Esophagus muscularis mucosa (tissue), 4 donors: ENCODE measurements around the gene RCAN1.

ENCODE experiments used
- EP300 ChIP-seq: sonication (generic); formaldehyde crosslinking; IDR thresholded peaks from one replicate; pipeline ENCODE4 v1.6.1; 2017; ENCODE audit warnings: antibody characterized with exemption
- POLR2A ChIP-seq: fragments of 450-650 bp; IDR thresholded peaks from one replicate; pipeline ENCODE4 v1.6.1; 2017; ENCODE audit warnings: antibody characterized with exemption, moderate library complexity, mild to moderate bottlenecking, low read depth
- TF ChIP-seq, protein P1 (sequence below), 3 experiments: fragments of 200-600 bp in 2 of 3; fragments of 450-650 bp in 1 of 3; sonication (generic) in 2 of 3; IDR thresholded peaks; one replicate each; pipeline ENCODE4 v1.5.1; 2017 to 2019; ENCODE audit warnings: antibody characterized with exemption in 3 of 3, mild to moderate bottlenecking in 2 of 3, moderate library complexity in 1 of 3

DNA sequence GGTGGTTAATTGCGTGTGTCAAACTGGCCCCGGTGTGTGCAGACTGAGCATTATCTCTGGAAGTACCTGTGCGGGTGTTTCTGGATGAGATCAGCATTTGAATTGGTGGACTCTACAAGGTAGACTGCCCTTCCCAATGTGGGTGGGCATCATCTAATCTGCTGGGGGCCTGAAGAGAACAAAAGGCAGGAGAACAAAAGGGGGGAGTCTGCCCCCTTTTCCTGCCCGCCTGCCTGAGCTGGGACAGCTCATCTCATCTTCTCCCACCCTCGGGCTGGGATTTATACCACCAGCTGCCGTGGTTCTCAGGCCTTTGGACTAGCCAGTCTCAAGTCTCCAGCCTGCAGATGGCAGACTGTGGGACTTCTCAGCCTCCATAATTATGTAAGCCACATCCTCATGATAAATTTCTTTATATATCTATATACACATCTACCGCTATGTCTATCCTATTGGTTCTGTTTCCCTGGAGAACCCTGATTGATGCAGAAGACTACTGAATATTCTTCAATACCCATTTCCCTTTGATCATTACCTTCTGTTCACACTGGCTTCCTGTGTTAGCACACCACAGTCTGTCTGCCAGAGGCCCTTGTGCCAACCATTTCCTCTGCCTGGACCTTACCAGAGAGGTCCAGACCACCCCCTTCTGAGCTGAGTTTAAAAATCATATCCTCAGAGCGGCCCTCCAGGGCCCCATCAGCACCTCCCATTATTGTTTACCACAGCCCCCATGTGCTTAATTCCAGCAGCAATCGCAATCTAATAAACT lies 25.2 kb downstream of the RCAN1 start:
- no peak for TF ChIP-seq EP300
- TF ChIP-seq POLR2A = no peak
- TF ChIP-seq, protein P1, sequence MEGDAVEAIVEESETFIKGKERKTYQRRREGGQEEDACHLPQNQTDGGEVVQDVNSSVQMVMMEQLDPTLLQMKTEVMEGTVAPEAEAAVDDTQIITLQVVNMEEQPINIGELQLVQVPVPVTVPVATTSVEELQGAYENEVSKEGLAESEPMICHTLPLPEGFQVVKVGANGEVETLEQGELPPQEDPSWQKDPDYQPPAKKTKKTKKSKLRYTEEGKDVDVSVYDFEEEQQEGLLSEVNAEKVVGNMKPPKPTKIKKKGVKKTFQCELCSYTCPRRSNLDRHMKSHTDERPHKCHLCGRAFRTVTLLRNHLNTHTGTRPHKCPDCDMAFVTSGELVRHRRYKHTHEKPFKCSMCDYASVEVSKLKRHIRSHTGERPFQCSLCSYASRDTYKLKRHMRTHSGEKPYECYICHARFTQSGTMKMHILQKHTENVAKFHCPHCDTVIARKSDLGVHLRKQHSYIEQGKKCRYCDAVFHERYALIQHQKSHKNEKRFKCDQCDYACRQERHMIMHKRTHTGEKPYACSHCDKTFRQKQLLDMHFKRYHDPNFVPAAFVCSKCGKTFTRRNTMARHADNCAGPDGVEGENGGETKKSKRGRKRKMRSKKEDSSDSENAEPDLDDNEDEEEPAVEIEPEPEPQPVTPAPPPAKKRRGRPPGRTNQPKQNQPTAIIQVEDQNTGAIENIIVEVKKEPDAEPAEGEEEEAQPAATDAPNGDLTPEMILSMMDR (IDR thresholded peaks at IDR 0.05) = no peak
